Testis (tissue), 3 donors: Measurements from ENCODE around the gene RAB18. TPM values are rescaled to one million over a fixed set of nuclear protein-coding genes. Genes with fewer than 3 reads are reported as not detected.
"Not testable (repeated sequence)": the region's sequence is repeated elsewhere in the genome, so short reads cannot be mapped to it uniquely, and the experiment has no call there.

Experiments
- DNase-seq: peaks from one replicate; pipeline ENCODE4 v3.0.0-alpha.2; 2019
- H3K27ac ChIP-seq, 2 donors: fragments of 200-600 bp; sonication (generic); one replicate each; pipeline ENCODE4 v1.5.1; 2019
- H3K27me3 ChIP-seq: fragments of 200-600 bp; sonication (generic); one replicate; pipeline ENCODE4 v1.5.1; 2019
- H3K36me3 ChIP-seq: fragments of 200-600 bp; sonication (generic); one replicate; pipeline ENCODE4 v1.5.1; 2017; ENCODE audit warnings: low read depth; ENCODE audit errors: missing control alignments
- H3K4me1 ChIP-seq: fragments of 200-600 bp; sonication (generic); one replicate; pipeline ENCODE4 v1.5.1; 2019
- H3K4me3 ChIP-seq, 2 donors: fragments of 200-600 bp; sonication (generic); one replicate each; pipeline ENCODE4 v1.5.1; 2017 to 2019
- H3K9me3 ChIP-seq: fragments of 200-600 bp; sonication (generic); one replicate; pipeline ENCODE4 v1.5.1; 2017
- POLR2A ChIP-seq: fragments of 450-650 bp; IDR thresholded peaks from one replicate; pipeline ENCODE4 v1.6.1; 2017; ENCODE audit warnings: antibody characterized with exemption, mild to moderate bottlenecking, moderate library complexity
- WGBS, 2 donors: methylation state at CpG; one replicate each; pipeline ENCODE4 v1.1.5; 2018; 5-methylcytosine and 5-hydroxymethylcytosine counted together
- intact Hi-C: fragments of 100-400 bp; cut with DNase I; formaldehyde crosslinking; loops from one replicate; pipeline ENCODE4 v1.15.1; 2023; ENCODE audit warnings: low total_unique reads
- polyA plus RNA-seq: library from polyadenylated mRNA; stranded (reverse); fragments of 350-450 nt; fragmentation: Illumina TruSeq; extraction: RNeasy Lipid Tissue Mini Kit (QIAGEN cat#74804); gene quantifications from one replicate; pipeline ENCODE4 v1.2.3, GENCODE V29; 2014; ENCODE audit warnings: low read depth, low replicate concordance; ENCODE audit not compliant: insufficient read depth
- total RNA-seq, 2 donors: library from RNA; depleted of rRNA; stranded (reverse); fragments of >200 nt; gene quantifications; one replicate each; pipeline ENCODE4 v1.2.3, GENCODE V29; 2016
- TF ChIP-seq, protein P1 (sequence below), 3 experiments: fragments of 450-650 bp in 2 of 3; fragments of 200-600 bp in 1 of 3; sonication (generic) in 1 of 3; IDR thresholded peaks; one replicate each; pipeline ENCODE4 v1.5.1; 2016 to 2019; ENCODE audit warnings: antibody characterized with exemption in 3 of 3, mild to moderate bottlenecking in 2 of 3, moderate library complexity in 1 of 3

RAB18 gene
- total and polyA plus RNA-seq, 3 donors from 2014 or later, result 51.6 to 99.8 (median 53.1) TPM

DNA sequence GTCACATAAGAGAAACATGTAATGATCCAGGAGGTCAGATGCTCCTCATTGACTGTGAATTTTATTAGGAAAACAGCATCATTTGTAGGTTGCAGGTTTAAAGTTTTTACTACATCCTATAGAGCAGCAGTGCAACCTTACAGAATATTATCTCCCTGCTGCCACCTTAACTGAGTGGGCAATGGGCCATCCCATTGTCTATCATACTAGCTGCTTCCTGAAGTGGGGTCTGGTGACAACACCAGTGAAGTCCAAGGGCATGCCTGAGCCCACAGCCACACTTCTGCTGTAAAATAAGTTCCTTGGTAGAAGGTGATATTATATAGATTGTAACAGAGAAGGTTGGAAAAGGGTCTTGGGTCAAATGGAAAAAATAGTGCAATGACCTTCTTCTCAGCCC lies 4.0 kb upstream of the RAB18 start:
- Histone ChIP-seq H3K4me3 (no peak overlapping the region), H3K36me3 (no peaks in the 10 kb centered on the region), H3K27me3 (no peaks in the 10 kb centered on the region), H3K4me1 (no peaks in the 10 kb centered on the region), H3K27ac (no peak overlapping the region), H3K9me3 (no peaks in the 10 kb centered on the region)
- intact Hi-C loops, result no loop called here
- no peak for DNase-seq
- TF ChIP-seq, protein P1, sequence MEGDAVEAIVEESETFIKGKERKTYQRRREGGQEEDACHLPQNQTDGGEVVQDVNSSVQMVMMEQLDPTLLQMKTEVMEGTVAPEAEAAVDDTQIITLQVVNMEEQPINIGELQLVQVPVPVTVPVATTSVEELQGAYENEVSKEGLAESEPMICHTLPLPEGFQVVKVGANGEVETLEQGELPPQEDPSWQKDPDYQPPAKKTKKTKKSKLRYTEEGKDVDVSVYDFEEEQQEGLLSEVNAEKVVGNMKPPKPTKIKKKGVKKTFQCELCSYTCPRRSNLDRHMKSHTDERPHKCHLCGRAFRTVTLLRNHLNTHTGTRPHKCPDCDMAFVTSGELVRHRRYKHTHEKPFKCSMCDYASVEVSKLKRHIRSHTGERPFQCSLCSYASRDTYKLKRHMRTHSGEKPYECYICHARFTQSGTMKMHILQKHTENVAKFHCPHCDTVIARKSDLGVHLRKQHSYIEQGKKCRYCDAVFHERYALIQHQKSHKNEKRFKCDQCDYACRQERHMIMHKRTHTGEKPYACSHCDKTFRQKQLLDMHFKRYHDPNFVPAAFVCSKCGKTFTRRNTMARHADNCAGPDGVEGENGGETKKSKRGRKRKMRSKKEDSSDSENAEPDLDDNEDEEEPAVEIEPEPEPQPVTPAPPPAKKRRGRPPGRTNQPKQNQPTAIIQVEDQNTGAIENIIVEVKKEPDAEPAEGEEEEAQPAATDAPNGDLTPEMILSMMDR (IDR thresholded peaks at IDR 0.05), result no peak
- no peak for TF ChIP-seq POLR2A

DNA sequence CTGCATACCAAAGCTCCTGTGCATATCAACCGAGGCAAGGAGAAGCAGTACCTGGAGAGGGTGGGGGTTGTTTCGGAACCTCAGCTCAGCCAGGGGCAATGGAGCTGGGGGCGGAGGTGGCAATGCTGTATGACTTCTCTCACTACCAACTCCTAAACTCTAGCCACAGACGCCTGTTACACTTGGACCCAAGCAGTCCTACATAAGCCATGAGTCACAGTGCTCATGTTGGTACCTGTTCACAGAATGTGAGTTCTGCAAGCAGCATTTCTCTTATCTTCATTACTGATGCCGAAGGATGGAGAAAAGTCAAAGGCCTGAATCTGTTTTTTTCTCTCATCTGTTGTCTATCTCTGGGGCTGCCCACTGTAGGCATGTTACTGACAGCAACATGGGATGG lies 3.2 kb upstream of the RAB18 start:
- Histone ChIP-seq H3K36me3 (no peaks in the 10 kb centered on the region), H3K4me3 (no peak overlapping the region), H3K27ac (no peak overlapping the region), H3K9me3 (no peaks in the 10 kb centered on the region), H3K4me1 (no peaks in the 10 kb centered on the region), H3K27me3 (no peaks in the 10 kb centered on the region)
- 75 to 81% methylated on average over 5 of the region's 5 CpGs for WGBS, 2 donors
- TF ChIP-seq POLR2A, result no peak
- DNase-seq, result no peak
- intact Hi-C loops, result no loop called here

DNA sequence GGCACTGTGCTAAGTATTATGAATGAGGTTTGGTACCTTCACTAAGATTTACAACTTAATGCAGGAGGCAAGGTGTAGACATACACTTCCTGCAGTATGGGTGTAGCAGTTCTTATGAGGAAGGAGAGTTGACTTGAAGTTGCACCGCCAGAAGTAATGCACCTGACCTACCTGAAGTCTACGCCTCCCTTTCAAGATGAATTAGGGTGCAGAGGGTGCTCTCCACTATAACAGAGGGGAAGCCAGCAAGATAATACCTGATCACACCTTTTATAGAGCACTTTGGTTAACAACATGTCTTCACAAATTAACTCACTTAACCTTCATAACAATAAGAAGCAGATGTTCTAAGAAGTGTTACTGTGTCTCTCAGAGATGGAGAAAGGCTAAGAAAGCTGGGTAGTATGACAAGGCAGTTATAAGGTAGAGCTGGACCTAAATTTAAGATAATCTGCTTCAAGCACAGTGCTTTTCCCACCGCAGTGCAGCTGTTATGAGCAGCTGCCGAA lies 552 bp upstream of the RAB18 start:
- H3K27ac ChIP-seq, result peak overlapping the region in 1 of 2 donors; percentile 93
- H3K27me3 ChIP-seq, result no peaks in the 10 kb centered on the region
- peak overlapping the region; percentile 91 to 93 for H3K4me3 ChIP-seq
- DNase-seq, result no peak
- TF ChIP-seq POLR2A, result no peak
- H3K36me3 ChIP-seq, result no peaks in the 10 kb centered on the region
- WGBS, 2 donors, result 41 to 42% methylated on average over 4 of the region's 4 CpGs
- H3K9me3 ChIP-seq, result no peaks in the 10 kb centered on the region
- no peaks in the 10 kb centered on the region for H3K4me1 ChIP-seq
- intact Hi-C loops, result no loop called here

DNA sequence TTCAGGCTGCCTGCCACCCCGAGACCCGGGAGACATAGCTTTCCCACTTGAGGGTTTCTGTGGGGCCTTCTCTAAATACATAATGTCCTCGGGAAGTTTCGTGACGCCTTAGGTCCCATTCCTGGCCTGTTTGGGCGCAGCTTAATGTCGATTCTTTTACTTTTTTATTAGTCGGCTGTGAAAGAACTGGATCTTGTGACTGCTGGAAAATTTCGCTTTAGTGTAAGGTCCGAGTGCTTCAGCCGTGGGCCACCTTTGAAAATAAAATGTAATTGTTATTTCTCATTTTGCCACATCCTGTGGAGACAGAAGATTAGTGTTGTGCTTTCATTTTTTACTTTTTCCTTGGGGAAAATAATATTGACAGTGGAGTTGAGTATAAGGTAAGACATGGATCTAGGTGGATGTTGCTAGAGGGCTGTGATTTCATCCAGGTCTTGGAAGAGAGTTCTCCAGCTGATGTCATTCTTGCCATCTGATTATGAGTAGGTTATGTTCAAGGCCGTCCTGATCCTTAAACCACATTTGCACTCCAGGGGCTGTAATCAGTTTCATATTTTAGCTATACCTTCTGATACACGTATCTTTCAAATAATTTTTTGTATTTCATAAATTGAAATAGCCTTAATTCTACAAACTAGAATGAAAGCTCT lies 830 bp downstream of the RAB18 start:
- TF ChIP-seq POLR2A, result no peak
- TF ChIP-seq, protein P1 (IDR thresholded peaks at IDR 0.05), result no peak
- Histone ChIP-seq H3K4me1 (no peaks in the 10 kb centered on the region), H3K9me3 (no peaks in the 10 kb centered on the region), H3K36me3 (no peaks in the 10 kb centered on the region), H3K27ac (peak overlapping the region; percentile 79 to 93), H3K4me3 (peak overlapping the region; percentile 91 to 93), H3K27me3 (no peaks in the 10 kb centered on the region)
- 1% methylated on average over 13 of the region's 13 CpGs for WGBS, 2 donors
- DNase-seq, result no peak
- intact Hi-C loops, result no loop called here

DNA sequence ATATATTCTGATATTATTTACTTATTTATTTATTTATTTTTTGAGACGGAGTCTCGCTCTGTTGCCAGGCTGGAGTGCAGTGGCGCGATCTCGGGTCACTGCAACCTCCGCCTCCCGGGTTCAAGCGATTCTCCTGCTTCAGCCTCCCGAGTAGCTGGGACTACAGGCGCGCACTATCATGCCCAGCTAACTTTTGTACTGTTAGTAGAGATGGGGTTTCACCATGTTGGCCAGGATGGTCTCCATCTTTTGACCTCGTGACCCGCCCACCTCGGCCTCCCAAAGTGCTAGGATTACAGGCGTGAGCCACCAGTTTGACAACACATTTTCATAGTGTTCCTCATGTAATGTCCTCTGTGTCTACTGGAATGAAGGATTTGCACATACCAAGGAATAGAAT lies 1.4 kb downstream of the RAB18 start:
- not testable (repeated sequence) for DNase-seq

DNA sequence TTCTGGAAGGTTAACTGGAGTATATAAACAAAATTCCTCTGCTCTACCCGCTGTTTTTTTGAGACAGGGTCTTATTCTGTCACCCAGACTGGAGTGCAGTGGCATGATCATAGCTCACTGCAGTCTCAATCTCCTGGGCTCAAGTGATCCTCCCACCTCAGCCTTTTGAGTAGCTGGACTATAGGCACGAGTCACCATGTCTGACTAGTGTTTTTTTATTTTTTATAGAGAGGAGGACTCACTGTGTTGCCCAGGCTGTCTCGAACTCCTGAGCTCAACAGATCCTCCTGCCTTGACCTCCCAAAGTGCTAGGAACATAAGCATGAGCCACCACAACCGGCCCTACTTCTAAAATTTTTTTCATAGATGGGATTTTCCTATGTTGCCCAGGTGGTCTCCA lies 2.2 kb downstream of the RAB18 start:
- Histone ChIP-seq H3K9me3 (no peaks in the 10 kb centered on the region), H3K27me3 (no peaks in the 10 kb centered on the region), H3K36me3 (no peaks in the 10 kb centered on the region), H3K4me1 (no peaks in the 10 kb centered on the region), H3K27ac (no peak overlapping the region), H3K4me3 (no peak overlapping the region)
- intact Hi-C loops, result no loop called here
- WGBS, 2 donors, result 46 to 58% methylated on average over 4 of the region's 4 CpGs
- no peak for DNase-seq
- TF ChIP-seq POLR2A, result no peak
- TF ChIP-seq, protein P1 (IDR thresholded peaks at IDR 0.05), result no peak

More for the DNA sequence above, 1.4 kb downstream of the RAB18 start:
- 67 to 71% methylated on average over 15 of the region's 15 CpGs for whole genome bisulfite sequencing, 2 donors
- H3K27ac ChIP-seq, result peak overlapping the region in 1 of 2 donors; percentile 93
- intact Hi-C loops, H3K27me3 ChIP-seq, H3K36me3 ChIP-seq, H3K4me1 ChIP-seq, H3K9me3 ChIP-seq: not testable (repeated sequence)
- peak overlapping the region in 1 of 2 donors; percentile 93 for H3K4me3 ChIP-seq
